ENCODE measurements around the gene CRYBB1. TPM values are rescaled to one million over a fixed set of nuclear protein-coding genes. Genes with fewer than 3 reads are reported as not detected.

Gene CRYBB1
- total and polyA plus RNA-seq, 2 of the 13 experiments (the other 11 are each of a cell fraction or from before 2014, with no cell fraction given) = not detected

GRCh38 chr22:26597026-26597425 is 20.8 kb downstream of the CRYBB1 start:
- DNase-seq (ENCODE audit: low spot score) (no peak), ATAC-seq (no peak; the same call in 2 of the 3 replicates), FAIRE-seq (no peak)
- Histone ChIP-seq H4K20me1 (ENCODE audit: insufficient read depth, low read length) (no peaks in the 10 kb centered on the region), H3K27me3 (ENCODE audit: control insufficient read depth in 1 of 2, insufficient read depth in 2 of 2, low read length in 2 of 2) (peaks cover 0 to 13% of the 10 kb centered on the region in 2 experiments; a peak in 2 of 5 replicates), H3K27ac (ENCODE audit: extremely low read length, insufficient read depth, low read length) (no peak overlapping the region), H3K79me2 (ENCODE audit: insufficient read depth, low read length) (no peaks in the 10 kb centered on the region), H3K4me2 (ENCODE audit: low read depth, low read length) (no peak overlapping the region), H3K9ac (ENCODE audit: insufficient read depth, low read depth, low read length) (no peak overlapping the region), H3K4me1 (ENCODE audit: insufficient read depth, low read length) (peaks cover 5% of the 10 kb centered on the region; the same call in 1 of the 2 replicates), H3K4me3 (replicated peaks in 1 of 3; ENCODE audit: insufficient read depth in 1 of 3, low read depth in 2 of 3, low read length in 3 of 3) (no peak overlapping the region), H3K9me3 (ENCODE audit: low read length) (no peaks in the 10 kb centered on the region), H2AFZ (ENCODE audit: low read length) (no peak overlapping the region), H3K36me3 (replicated peaks in 1 of 2; ENCODE audit: control insufficient read depth in 1 of 2, insufficient read depth in 2 of 2, low read length in 2 of 2) (no peaks in the 10 kb centered on the region)
- in situ Hi-C loops (cut with HindIII; ENCODE audit: extremely low pct_ligation_motif_present, low pct_unique_long_range_greater_than_20kb) = no loop called here
- 5% methylated on average over 4 of the region's 4 CpGs for WGBS (ENCODE audit: low lambda C conversion rate)
- CTCF ChIA-PET (ENCODE audit: low intra/inter-chr PET ratio, low total read pairs) = no interaction called here
- TF ChIP-seq KAT8 (CRISPR knock-in tag; IDR thresholded peaks at IDR 0.05) (no peak), MAFG (CRISPR knock-in tag; IDR thresholded peaks at IDR 0.05) (no peak), SP1 (IDR thresholded peaks at IDR 0.05) (no peak), SP1 (CRISPR knock-in tag; IDR thresholded peaks at IDR 0.05) (no peak), GPN1 (CRISPR knock-in tag; IDR thresholded peaks at IDR 0.05; ENCODE audit: borderline replicate concordance) (no peak)
- POLR2A ChIA-PET = no interaction called here
- intact Hi-C loops (cut with micrococcal nuclease; ENCODE audit: unreplicated experiment) = no loop called here
- BruUV-seq (replicated peaks) = no TSS peak

- no peak for TF ChIP-seq CENPBD1 (CRISPR knock-in tag; IDR thresholded peaks at IDR 0.05; ENCODE audit: borderline replicate concordance, low read depth)
- TF ChIP-seq ZNF564 (CRISPR knock-in tag; IDR thresholded peaks at IDR 0.05) = no peak
- no peak for TF ChIP-seq ZNF460 (CRISPR knock-in tag; IDR thresholded peaks at IDR 0.05; ENCODE audit: borderline replicate concordance)
- no peak for TF ChIP-seq THYN1 (CRISPR knock-in tag; IDR thresholded peaks at IDR 0.05; ENCODE audit: borderline replicate concordance, low read depth)
- peak; percentile 55 for TF ChIP-seq ZNF629 (CRISPR knock-in tag; conservative IDR thresholded peaks at IDR 0.05)
- TF ChIP-seq ZNF703 (CRISPR knock-in tag; IDR thresholded peaks at IDR 0.05; ENCODE audit: borderline replicate concordance) = no peak
- no peak for TF ChIP-seq HNF4A (CRISPR knock-in tag; IDR thresholded peaks at IDR 0.05)
- no peak for TF ChIP-seq MIXL1 (CRISPR knock-in tag; IDR thresholded peaks at IDR 0.05)
- no peak for TF ChIP-seq TBP (CRISPR knock-in tag; IDR thresholded peaks at IDR 0.05)
- no TSS peak for BruUV-seq (replicated peaks)
- in situ Hi-C loops (cut with HindIII; ENCODE audit: extremely low pct_ligation_motif_present, low pct_unique_long_range_greater_than_20kb) (no loop called here), intact Hi-C loops (cut with micrococcal nuclease; ENCODE audit: unreplicated experiment) (loop anchor here (5.0 kb wide), 1 partner anchor 81 kb away; the partner anchor contains the start of gene TFIP11)
- H3K4me1 ChIP-seq (ENCODE audit: insufficient read depth, low read length) = peaks cover 23% of the 10 kb centered on the region
- CTCF ChIA-PET (ENCODE audit: low intra/inter-chr PET ratio, low total read pairs) = no interaction called here
- H3K4me2 ChIP-seq (ENCODE audit: low read depth, low read length) = no peak overlapping the region
- H3K9ac ChIP-seq (ENCODE audit: insufficient read depth, low read depth, low read length) = no peak overlapping the region
- WGBS (ENCODE audit: low lambda C conversion rate) = 0% methylated on average over 1 of the region's 1 CpG
- no peak for FAIRE-seq
- H3K79me2 ChIP-seq (ENCODE audit: insufficient read depth, low read length) = peaks cover 7% of the 10 kb centered on the region
- no peak overlapping the region for H3K4me3 ChIP-seq (replicated peaks in 1 of 3; ENCODE audit: insufficient read depth in 1 of 3, low read depth in 2 of 3, low read length in 3 of 3)
- no peak for DNase-seq (ENCODE audit: low spot score)
- POLR2A ChIA-PET = no interaction called here
- H3K27me3 ChIP-seq (ENCODE audit: control insufficient read depth in 1 of 2, insufficient read depth in 2 of 2, low read length in 2 of 2) = peaks cover 0 to 10% of the 10 kb centered on the region in 2 experiments; a peak in 2 of 5 replicates
- no peaks in the 10 kb centered on the region for H3K36me3 ChIP-seq (replicated peaks in 1 of 2; ENCODE audit: control insufficient read depth in 1 of 2, insufficient read depth in 2 of 2, low read length in 2 of 2)
- ATAC-seq = no peak
- H2AFZ ChIP-seq (ENCODE audit: low read length) = no peak overlapping the region
- no peak overlapping the region for H3K27ac ChIP-seq (ENCODE audit: extremely low read length, insufficient read depth, low read length)
- no peaks in the 10 kb centered on the region for H4K20me1 ChIP-seq (ENCODE audit: insufficient read depth, low read length)
- H3K9me3 ChIP-seq (ENCODE audit: low read length) = no peaks in the 10 kb centered on the region
Measured at GRCh38 chr22:26593763-26594162, 24.1 kb downstream of the CRYBB1 start.
